CD4-positive, alpha-beta T cell (primary cell): ENCODE measurements around the gene RNF126. TPM values are rescaled to one million over a fixed set of nuclear protein-coding genes. Genes with fewer than 3 reads are reported as not detected.

Experiments
- ATAC-seq: fragments of 200-7000 bp; cut with Tn5 transposase; one replicate; pipeline ENCODE4 v1.10.0; 2022; ENCODE audit warnings: mild to moderate bottlenecking; ENCODE audit not compliant: poor library complexity
- CTCF ChIA-PET: fragments of 350-600 bp; sonication (Branson Sonifier 250); formaldehyde crosslinking; loops from one replicate; lab custom pipeline; 2021; ENCODE audit warnings: antibody characterized with exemption, inconsistent platforms; lab: Charles Lee
- POLR2A ChIA-PET: fragments of 350-600 bp; sonication (Branson Sonifier 250); formaldehyde crosslinking; loops from one replicate; lab custom pipeline; 2021; ENCODE audit warnings: antibody characterized with exemption, inconsistent platforms; lab: Charles Lee
- DNase-seq, 14 experiments: peaks; one replicate each; pipeline ENCODE4 v3.0.0-alpha.2; 2013 to 2020; ENCODE audit warnings: mixed read lengths in 2 of 14
- H3K27ac ChIP-seq, 2 donors: one replicate each; pipeline versions ENCODE4 v1.5.1 to v1.7.0; 2013; ENCODE audit warnings: low read length in 2 of 2, low read depth in 1 of 2, mild to moderate bottlenecking in 1 of 2
- H3K27me3 ChIP-seq, 2 experiments: 1 replicate in 1 of 2; 2 replicates in 1 of 2; pipeline versions ENCODE4 v1.6.1 to v1.7.0; 2013; ENCODE audit warnings: low read length in 2 of 2, control low read depth in 1 of 2, mild to moderate bottlenecking in 1 of 2, moderate library complexity in 1 of 2; ENCODE audit not compliant: insufficient read depth in 2 of 2, control insufficient read depth in 1 of 2
- H3K36me3 ChIP-seq: one replicate; pipeline ENCODE4 v1.6.1; 2013; ENCODE audit warnings: low read length, control low read depth; ENCODE audit not compliant: insufficient read depth
- H3K4me1 ChIP-seq: one replicate; pipeline ENCODE4 v1.6.1; 2013; ENCODE audit warnings: low read length, control low read depth; ENCODE audit not compliant: insufficient read depth
- H3K4me3 ChIP-seq: one replicate; pipeline ENCODE4 v1.5.1; 2013; ENCODE audit warnings: mild to moderate bottlenecking, low read length, moderate library complexity
- H3K9me3 ChIP-seq, 2 experiments: 1 replicate in 1 of 2; 2 replicates in 1 of 2; pipeline versions ENCODE4 v1.6.1 to v1.7.0; 2013; ENCODE audit warnings: low read length in 2 of 2, mild to moderate bottlenecking in 2 of 2, control low read depth in 1 of 2, moderate library complexity in 1 of 2; ENCODE audit not compliant: control insufficient read depth in 1 of 2, insufficient read depth in 1 of 2
- H3K27ac Mint-ChIP-seq: one replicate; pipeline ENCODE4 v1.8.0; 2020; ENCODE audit warnings: mixed read lengths
- H3K27me3 Mint-ChIP-seq: one replicate; pipeline ENCODE4 v1.8.0; 2021; ENCODE audit warnings: mixed read lengths
- H3K36me3 Mint-ChIP-seq: one replicate; pipeline ENCODE4 v1.8.0; 2021; ENCODE audit warnings: low read depth, mixed read lengths
- H3K4me1 Mint-ChIP-seq: one replicate; pipeline ENCODE4 v1.8.0; 2021; ENCODE audit warnings: low read depth, mixed read lengths
- H3K4me3 Mint-ChIP-seq: one replicate; pipeline ENCODE4 v1.8.0; 2020; ENCODE audit warnings: mild to moderate bottlenecking, mixed read lengths
- H3K9me3 Mint-ChIP-seq: one replicate; pipeline ENCODE4 v1.8.0; 2020; ENCODE audit warnings: mixed read lengths
- intact Hi-C, 2 experiments: fragments of 100-400 bp; cut with DNase I in 1 of 2; cut with micrococcal nuclease in 1 of 2; formaldehyde crosslinking; loops; one replicate each; pipeline versions ENCODE4 v1.15.1 to v1.9.0; 2023 to 2025; cut with DNase I, micrococcal nuclease
- total RNA-seq, 174 experiments: library from RNA in 2 of 174; stranded (reverse) in 2 of 174; gene quantifications; one replicate each; pipeline ENCODE4 v1.2.3 and lab custom pipeline; 2021 to 2026
- TF ChIP-seq, protein P1 (sequence below): fragments of 200-600 bp; IDR thresholded peaks from one replicate; pipeline ENCODE4 v1.8.0; 2022; ENCODE audit warnings: antibody characterized with exemption, mild to moderate bottlenecking

The RNF126 gene
- total RNA-seq, 2 experiments from 2014 or later: 112 to 119 TPM

DNA sequence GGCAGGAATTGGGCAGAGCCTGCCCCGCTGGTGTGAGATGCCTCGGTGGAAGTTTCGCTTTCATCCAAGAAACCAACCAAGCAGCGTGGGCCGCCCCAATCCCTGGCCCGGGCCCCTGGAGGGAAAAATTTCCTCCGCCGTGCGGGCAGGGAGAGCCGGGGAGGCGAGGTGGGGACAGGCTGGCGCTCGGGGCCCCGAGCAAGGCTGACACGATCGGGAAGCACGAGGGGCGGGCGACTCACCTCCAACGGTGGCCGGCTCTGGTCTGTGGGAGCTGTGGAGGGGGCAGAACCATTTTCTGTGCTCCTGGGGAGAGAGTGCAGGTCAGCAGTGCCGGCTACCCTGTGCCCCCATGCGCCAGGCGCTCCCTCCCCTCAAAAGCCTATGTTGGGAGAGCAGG, 11.0 kb downstream of the RNF126 start:
- DNase-seq (no peak), ATAC-seq (no peak)
- Mint-ChIP-seq H3K27me3 (no peaks in the 10 kb centered on the region), H3K36me3 (peaks cover 38% of the 10 kb centered on the region), H3K27ac (no peak overlapping the region), H3K4me1 (peaks cover 20% of the 10 kb centered on the region), H3K4me3 (no peak overlapping the region), H3K9me3 (no peaks in the 10 kb centered on the region)
- Histone ChIP-seq H3K9me3 (no peaks in the 10 kb centered on the region), H3K27me3 (no peaks in the 10 kb centered on the region), H3K4me1 (peaks cover 45% of the 10 kb centered on the region), H3K27ac (no peak overlapping the region), H3K4me3 (no peak overlapping the region), H3K36me3 (peaks cover 77% of the 10 kb centered on the region)
- ChIA-PET POLR2A (interaction anchor here (0.9 kb wide), 1 partner anchor 9 kb away, joined by 4 read pairs; no protein-coding TSS in a partner anchor), CTCF (no interaction called here)
- intact Hi-C loops: no loop called here
- TF ChIP-seq, protein P1, sequence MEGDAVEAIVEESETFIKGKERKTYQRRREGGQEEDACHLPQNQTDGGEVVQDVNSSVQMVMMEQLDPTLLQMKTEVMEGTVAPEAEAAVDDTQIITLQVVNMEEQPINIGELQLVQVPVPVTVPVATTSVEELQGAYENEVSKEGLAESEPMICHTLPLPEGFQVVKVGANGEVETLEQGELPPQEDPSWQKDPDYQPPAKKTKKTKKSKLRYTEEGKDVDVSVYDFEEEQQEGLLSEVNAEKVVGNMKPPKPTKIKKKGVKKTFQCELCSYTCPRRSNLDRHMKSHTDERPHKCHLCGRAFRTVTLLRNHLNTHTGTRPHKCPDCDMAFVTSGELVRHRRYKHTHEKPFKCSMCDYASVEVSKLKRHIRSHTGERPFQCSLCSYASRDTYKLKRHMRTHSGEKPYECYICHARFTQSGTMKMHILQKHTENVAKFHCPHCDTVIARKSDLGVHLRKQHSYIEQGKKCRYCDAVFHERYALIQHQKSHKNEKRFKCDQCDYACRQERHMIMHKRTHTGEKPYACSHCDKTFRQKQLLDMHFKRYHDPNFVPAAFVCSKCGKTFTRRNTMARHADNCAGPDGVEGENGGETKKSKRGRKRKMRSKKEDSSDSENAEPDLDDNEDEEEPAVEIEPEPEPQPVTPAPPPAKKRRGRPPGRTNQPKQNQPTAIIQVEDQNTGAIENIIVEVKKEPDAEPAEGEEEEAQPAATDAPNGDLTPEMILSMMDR: no peak

DNA sequence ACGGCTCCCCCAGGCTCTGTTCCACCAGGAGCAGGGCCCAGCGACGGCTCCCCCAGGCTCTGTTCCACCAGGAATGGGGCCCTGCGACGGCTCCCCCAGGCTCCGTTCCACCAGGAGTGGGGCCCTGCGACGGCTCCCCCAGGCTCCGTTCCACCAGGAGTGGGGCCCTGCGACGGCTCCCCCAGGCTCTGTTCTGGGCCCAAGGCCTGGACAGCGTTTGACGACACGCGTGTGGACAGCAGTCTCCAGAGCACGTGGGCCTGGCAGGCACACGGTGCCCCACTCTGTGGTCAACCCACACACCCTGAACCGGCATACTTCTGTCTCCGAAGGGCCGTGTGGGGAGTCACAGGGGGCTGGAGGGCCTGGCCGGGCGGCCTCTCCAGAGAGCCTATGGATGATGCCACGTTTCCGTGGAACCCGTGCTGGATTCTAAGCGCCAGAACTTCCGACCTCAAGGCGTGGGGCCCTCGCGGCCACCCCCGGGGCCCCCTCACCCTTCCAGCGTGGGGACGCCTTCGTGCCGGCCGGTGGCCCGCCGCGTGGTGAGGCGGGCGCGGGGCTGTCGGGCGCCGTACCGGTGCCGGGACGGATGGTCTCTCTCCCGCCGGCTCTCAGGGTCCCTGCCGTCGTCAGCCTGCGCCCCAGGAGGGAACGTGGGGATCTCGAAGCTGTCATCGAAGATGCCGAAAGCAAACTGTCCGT, 11.7 kb downstream of the RNF126 start:
- H3K27ac Mint-ChIP-seq: peak overlapping the region; percentile 56
- peaks cover 16% of the 10 kb centered on the region for H3K4me1 Mint-ChIP-seq
- H3K27me3 Mint-ChIP-seq: no peaks in the 10 kb centered on the region
- no peaks in the 10 kb centered on the region for H3K9me3 Mint-ChIP-seq
- peaks cover 37% of the 10 kb centered on the region for H3K36me3 Mint-ChIP-seq
- ChIA-PET CTCF (no interaction called here), POLR2A (no interaction called here)
- DNase-seq (peak in 1 of 14 experiments; percentile 27), ATAC-seq (no peak)
- TF ChIP-seq, protein P1: no peak
- Histone ChIP-seq H3K36me3 (peaks cover 80% of the 10 kb centered on the region), H3K9me3 (no peaks in the 10 kb centered on the region), H3K4me1 (peaks cover 37% of the 10 kb centered on the region), H3K4me3 (no peak overlapping the region), H3K27ac (no peak overlapping the region), H3K27me3 (no peaks in the 10 kb centered on the region)
- intact Hi-C loops: no loop called here
- no peak overlapping the region for H3K4me3 Mint-ChIP-seq

DNA sequence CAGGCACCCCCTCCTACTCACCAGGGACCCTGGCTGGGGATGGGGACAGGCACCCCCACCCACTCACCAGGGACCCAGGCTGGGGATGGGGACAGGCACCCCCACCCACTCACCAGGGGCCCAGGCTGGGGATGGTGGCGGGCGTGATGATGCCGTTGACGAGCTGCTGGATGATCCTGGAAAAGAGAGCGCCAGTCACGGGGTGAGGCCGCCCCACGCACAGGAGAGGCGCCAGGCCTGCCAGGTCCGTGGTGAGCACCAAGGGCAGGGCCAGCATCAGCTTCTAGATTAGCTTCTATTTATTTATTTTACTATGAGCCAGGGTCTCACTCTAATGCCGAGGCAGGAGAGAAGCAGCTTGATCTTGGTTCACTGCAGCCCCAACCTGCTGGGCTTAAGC, 12.9 kb downstream of the RNF126 start:
- Histone ChIP-seq H3K27ac (no peak overlapping the region), H3K4me1 (peaks cover 26% of the 10 kb centered on the region), H3K36me3 (peaks cover 78% of the 10 kb centered on the region), H3K9me3 (no peaks in the 10 kb centered on the region), H3K27me3 (no peaks in the 10 kb centered on the region), H3K4me3 (no peak overlapping the region)
- no peak for DNase-seq
- no peak overlapping the region for H3K27ac Mint-ChIP-seq
- intact Hi-C loops: no loop called here
- H3K9me3 Mint-ChIP-seq: no peaks in the 10 kb centered on the region
- TF ChIP-seq, protein P1: no peak
- H3K4me3 Mint-ChIP-seq: no peak overlapping the region
- ChIA-PET CTCF (interaction anchor here (0.6 kb wide), 1 partner anchor 69 kb away, joined by 4 read pairs; no protein-coding TSS in a partner anchor), POLR2A (no interaction called here)
- H3K4me1 Mint-ChIP-seq: peaks cover 5% of the 10 kb centered on the region
- no peak for ATAC-seq
- H3K36me3 Mint-ChIP-seq: peaks cover 35% of the 10 kb centered on the region
- no peaks in the 10 kb centered on the region for H3K27me3 Mint-ChIP-seq
